ENCODE measurements around the gene THADA. TPM values are rescaled to one million over a fixed set of nuclear protein-coding genes. Genes with fewer than 3 reads are reported as not detected.

The THADA gene
- total RNA-seq, 4 donors from 2014 or later = 35.7 to 49.2 (median 47.4) TPM

DNA sequence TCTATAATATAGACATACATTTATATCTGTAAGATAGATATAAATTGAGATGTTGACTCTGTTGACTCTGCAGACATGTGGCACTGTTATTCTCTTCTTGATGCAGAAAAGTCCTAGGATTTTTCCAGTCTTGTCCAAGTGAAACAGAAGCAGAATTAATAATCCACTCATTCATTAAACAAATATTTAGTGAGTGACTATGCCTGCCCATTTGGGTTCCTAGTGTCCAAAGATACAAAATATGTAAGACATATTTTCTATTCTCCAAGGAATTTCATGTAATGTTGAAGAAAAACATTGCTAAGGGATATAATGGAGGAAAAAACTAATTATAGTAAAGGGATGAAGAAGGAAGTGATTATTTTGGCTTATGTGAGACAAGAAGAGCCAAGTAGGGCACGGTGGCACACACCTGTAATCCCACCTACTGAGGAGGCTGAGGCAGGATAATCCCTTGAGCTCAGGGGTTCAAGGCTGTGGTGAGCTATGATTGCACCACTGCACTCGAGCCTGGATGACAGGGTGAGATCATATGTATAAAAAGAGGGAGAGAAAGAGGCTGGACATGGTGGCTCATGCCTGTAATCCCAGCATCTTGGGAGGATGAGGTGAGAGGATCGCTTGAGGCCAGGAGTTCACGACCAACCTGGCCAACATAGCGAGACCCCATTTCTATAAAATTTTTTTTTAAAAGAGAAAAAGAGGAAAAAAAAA is 21.3 kb upstream of the THADA start:
- Histone ChIP-seq H3K4me1 (peaks cover 0 to 9% (median 0%) of the 10 kb centered on the region in 4 donors), H3K4me3 (no peak overlapping the region), H3K36me3 (no peaks in the 10 kb centered on the region), H3K9me3 (no peaks in the 10 kb centered on the region), H3K27ac (no peak overlapping the region), H3K27me3 (no peaks in the 10 kb centered on the region)
- TF ChIP-seq EP300 (IDR thresholded peaks at IDR 0.05) (no peak), POLR2A (IDR thresholded peaks at IDR 0.05) (no peak)
- TF ChIP-seq, protein P1, sequence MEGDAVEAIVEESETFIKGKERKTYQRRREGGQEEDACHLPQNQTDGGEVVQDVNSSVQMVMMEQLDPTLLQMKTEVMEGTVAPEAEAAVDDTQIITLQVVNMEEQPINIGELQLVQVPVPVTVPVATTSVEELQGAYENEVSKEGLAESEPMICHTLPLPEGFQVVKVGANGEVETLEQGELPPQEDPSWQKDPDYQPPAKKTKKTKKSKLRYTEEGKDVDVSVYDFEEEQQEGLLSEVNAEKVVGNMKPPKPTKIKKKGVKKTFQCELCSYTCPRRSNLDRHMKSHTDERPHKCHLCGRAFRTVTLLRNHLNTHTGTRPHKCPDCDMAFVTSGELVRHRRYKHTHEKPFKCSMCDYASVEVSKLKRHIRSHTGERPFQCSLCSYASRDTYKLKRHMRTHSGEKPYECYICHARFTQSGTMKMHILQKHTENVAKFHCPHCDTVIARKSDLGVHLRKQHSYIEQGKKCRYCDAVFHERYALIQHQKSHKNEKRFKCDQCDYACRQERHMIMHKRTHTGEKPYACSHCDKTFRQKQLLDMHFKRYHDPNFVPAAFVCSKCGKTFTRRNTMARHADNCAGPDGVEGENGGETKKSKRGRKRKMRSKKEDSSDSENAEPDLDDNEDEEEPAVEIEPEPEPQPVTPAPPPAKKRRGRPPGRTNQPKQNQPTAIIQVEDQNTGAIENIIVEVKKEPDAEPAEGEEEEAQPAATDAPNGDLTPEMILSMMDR (IDR thresholded peaks at IDR 0.05) = no peak
- no peak for DNase-seq (ENCODE audit: low spot score in 2 of 2)
- WGBS, 2 donors = 73 to 76% methylated on average over 5 of the region's 5 CpGs

DNA sequence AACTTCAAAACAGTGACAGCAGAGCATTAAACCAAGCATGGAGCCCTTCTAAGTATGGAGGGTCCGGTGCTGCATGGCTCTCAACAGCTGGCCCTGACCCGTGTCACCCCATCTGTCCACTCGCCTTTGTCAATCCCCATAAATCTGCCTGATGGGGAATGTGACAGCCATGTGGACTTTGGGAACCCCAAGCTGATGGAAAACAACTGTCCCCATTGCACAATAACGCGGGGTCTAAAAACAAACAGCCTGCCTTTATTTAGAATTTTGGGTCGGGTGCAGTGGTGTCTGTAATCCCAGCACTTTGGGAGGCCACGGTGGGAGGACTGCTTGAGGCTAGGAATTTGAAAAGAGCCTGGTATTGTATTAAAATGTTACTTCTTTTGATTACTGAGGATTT is 17.1 kb upstream of the THADA start:
- no peaks in the 10 kb centered on the region for H3K9me3 ChIP-seq
- 61 to 72% methylated on average over 7 of the region's 7 CpGs for WGBS, 2 donors
- peaks cover 0 to 18% (median 0%) of the 10 kb centered on the region in 4 donors for H3K4me1 ChIP-seq
- no peak overlapping the region for H3K4me3 ChIP-seq
- no peaks in the 10 kb centered on the region for H3K36me3 ChIP-seq
- TF ChIP-seq, protein P1 (IDR thresholded peaks at IDR 0.05) = no peak
- TF ChIP-seq POLR2A (IDR thresholded peaks at IDR 0.05) (no peak), EP300 (IDR thresholded peaks at IDR 0.05) (no peak)
- no peak overlapping the region for H3K27ac ChIP-seq
- no peak for DNase-seq (ENCODE audit: low spot score in 2 of 2)
- H3K27me3 ChIP-seq = no peaks in the 10 kb centered on the region

DNA sequence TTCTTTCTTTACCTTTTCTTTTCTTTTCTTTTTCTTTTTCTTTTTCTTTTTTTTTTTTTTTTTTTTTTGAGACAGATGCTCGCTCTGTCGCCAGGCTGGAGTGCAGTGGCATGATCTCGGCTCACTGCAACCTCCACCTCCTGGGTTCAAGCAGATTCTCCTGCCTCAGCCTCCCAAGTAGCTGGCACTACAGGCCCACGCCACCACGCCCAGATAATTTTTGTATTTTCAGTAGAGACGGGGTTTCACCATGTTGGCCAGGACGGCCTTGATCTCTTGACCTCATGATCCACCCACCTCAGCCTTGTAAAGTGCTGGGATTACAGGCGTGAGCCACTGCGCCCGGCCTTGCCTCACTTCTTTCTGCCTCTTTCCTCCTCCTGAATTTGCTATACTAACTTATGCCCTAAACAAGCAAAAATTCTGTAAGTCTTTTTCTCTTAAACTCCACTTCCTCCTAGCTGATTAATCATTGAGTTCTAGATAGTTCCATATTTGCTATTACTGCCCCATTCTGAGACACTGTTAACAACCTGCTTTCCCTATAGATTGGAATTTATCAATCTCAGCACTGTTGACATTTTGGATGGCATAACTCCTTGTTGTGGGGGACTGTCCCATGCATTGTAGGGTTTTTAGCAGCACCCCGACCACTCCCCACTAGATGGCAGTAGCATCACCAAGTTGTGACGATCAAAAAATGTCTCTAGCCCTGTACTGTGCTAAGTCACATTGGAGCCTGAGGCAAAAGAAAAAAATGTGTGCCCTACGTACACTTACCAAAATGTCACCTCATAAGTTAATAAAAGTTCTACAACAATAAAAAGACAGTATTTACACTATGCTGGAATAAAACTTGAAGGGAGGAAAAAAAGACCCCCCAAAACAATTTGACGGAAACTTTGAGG is 16.4 kb upstream of the THADA start:
- Histone ChIP-seq H3K4me1 (peaks cover 0 to 18% (median 0%) of the 10 kb centered on the region in 4 donors), H3K9me3 (no peaks in the 10 kb centered on the region), H3K36me3 (no peaks in the 10 kb centered on the region), H3K4me3 (no peak overlapping the region), H3K27ac (no peak overlapping the region), H3K27me3 (no peaks in the 10 kb centered on the region)
- TF ChIP-seq, protein P1 (IDR thresholded peaks at IDR 0.05) = peak; percentile 66 to 82 (median 79)
- no peak for TF ChIP-seq POLR2A (IDR thresholded peaks at IDR 0.05)
- 57 to 61% methylated on average over 14 of the region's 14 CpGs for WGBS, 2 donors
- DNase-seq (ENCODE audit: low spot score in 2 of 2) = peak; percentile 65 to 91

DNA sequence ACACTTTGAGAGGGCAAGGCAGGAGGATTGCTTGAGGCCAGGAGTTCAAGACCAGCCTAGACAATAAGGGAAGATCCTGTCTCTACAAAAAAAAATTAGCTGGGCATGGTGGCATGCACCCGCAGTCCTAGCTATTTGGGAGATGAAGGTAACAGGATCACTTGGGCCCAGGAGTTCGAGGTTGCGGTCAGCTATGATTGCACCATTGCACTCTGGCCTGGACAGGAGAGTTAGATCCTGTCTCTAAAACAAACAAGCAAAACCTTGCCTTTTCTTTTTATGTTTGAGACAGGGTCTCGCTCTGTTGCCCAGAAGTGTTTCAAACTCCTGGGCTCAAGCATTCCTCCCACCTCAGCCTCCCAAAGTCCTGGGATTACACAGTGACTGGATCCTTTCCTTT is 14.5 kb upstream of the THADA start:
- Histone ChIP-seq H3K4me1 (peaks cover 0 to 18% (median 0%) of the 10 kb centered on the region in 4 donors), H3K27ac (no peak overlapping the region), H3K4me3 (no peak overlapping the region), H3K9me3 (no peaks in the 10 kb centered on the region), H3K27me3 (no peaks in the 10 kb centered on the region), H3K36me3 (no peaks in the 10 kb centered on the region)
- WGBS, 2 donors = 88 to 90% methylated on average over 4 of the region's 4 CpGs
- TF ChIP-seq, protein P1 (IDR thresholded peaks at IDR 0.05) = no peak
- TF ChIP-seq EP300 (IDR thresholded peaks at IDR 0.05) (no peak), POLR2A (IDR thresholded peaks at IDR 0.05) (no peak)
- no peak for DNase-seq (ENCODE audit: low spot score in 2 of 2)
